HFFc6 (cell line): Measurements from ENCODE around the gene MARCHF3. TPM values are rescaled to one million over a fixed set of nuclear protein-coding genes. Genes with fewer than 3 reads are reported as not detected.

Experiments used
- DNase-seq: peaks from one replicate; pipeline ENCODE4 v3.0.0-alpha.2; 2018
- H3K27ac Mint-ChIP-seq: 2 replicates; pipeline ENCODE4 v1.8.0; 2020; ENCODE audit warnings: mild to moderate bottlenecking, mixed read lengths
- H3K27me3 Mint-ChIP-seq: 2 replicates; pipeline ENCODE4 v1.8.0; 2021; ENCODE audit warnings: mild to moderate bottlenecking, moderate library complexity, mixed read lengths; ENCODE audit not compliant: insufficient read depth
- H3K36me3 Mint-ChIP-seq: 2 replicates; pipeline ENCODE4 v1.8.0; 2021; ENCODE audit warnings: low read depth, mixed read lengths
- H3K4me1 Mint-ChIP-seq: 2 replicates; pipeline ENCODE4 v1.8.0; 2020; ENCODE audit warnings: low read depth, mixed read lengths
- H3K4me3 Mint-ChIP-seq: 2 replicates; pipeline ENCODE4 v1.8.0; 2020; ENCODE audit warnings: mild to moderate bottlenecking, moderate library complexity, mixed read lengths
- H3K9me3 Mint-ChIP-seq: 2 replicates; pipeline ENCODE4 v1.8.0; 2020; ENCODE audit warnings: mild to moderate bottlenecking, mixed read lengths
- CTCF ChIP-seq: fragments of 200-600 bp; sonication (generic); IDR thresholded peaks from 2 replicates; pipeline ENCODE4 v1.5.0; 2021; ENCODE audit warnings: antibody characterized with exemption, mild to moderate bottlenecking
- total RNA-seq, 6 experiments: library from RNA; stranded (reverse); fragmentation: NEBNext Ultra II Directional; extraction: Animal tissue kit (Norgen Biotek cat#: 25700); gene quantifications; 2 replicates in 1 of 6; 3 replicates in 5 of 6; pipeline ENCODE4 v1.2.3, GENCODE V29; 2021

Gene MARCHF3
- total RNA-seq, 6 experiments from 2014 or later: 12.3 to 17.8 (median 13.3) TPM

DNA sequence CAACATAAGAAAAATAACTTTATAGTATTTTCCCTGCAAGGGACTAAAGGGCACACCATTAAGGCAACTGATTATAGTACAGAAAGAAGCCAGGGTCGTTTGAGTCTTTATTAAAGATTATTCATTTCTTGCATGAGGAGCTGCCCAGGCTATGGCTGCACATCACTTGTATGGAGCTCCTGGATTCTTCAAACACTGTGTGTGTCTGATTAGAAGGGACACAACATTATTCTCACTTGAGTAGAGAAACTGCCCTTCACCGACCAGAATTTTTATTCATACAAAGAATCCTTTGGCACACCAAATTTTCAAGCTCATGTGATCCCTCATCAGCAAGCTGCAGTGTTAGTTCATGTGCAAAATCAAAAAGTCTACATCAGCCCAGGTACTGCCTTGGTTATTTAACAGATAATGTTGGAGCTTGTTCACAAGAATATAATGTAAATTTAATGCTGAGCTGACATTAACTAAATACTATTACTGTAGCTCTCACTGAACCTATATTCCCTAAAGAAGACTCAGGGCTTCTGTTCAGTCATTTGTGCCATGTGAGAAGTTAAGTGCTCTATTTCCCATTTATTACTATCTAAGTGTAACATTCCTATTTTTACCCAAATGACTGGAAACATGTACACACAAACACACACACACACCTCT lies 33.0 kb upstream of the MARCHF3 start:
- peaks cover 5% of the 10 kb centered on the region; the same call in 1 of the 2 replicates for H3K4me1 Mint-ChIP-seq
- peaks cover 3% of the 10 kb centered on the region for H3K27me3 Mint-ChIP-seq
- no peaks in the 10 kb centered on the region for H3K36me3 Mint-ChIP-seq
- H3K4me3 Mint-ChIP-seq: no peak overlapping the region
- no peak for DNase-seq
- TF ChIP-seq CTCF: no peak
- no peak overlapping the region for H3K27ac Mint-ChIP-seq
- H3K9me3 Mint-ChIP-seq: no peaks in the 10 kb centered on the region

DNA sequence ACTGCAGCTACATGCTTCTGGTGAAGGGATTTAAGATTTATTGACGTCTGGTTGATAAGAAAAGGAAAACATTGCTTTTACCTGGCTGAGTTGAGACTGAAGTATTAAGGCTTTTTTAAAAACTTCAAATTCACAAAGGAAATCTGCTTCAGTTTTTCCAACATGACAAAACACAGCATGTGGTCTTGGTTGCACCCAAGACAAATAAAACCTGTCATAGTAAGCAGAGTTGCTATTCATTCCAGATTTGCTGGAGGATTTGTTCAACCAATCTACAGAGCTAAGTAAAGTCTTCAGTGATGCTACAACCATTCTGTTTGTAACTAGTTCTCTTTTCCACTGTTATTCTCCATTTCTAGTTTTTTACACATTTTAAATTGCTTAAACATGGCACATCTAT lies 31.6 kb upstream of the MARCHF3 start:
- H3K4me3 Mint-ChIP-seq: no peak overlapping the region
- peaks cover 5% of the 10 kb centered on the region; the same call in 1 of the 2 replicates for H3K4me1 Mint-ChIP-seq
- no peak for DNase-seq
- peaks cover 3% of the 10 kb centered on the region for H3K27me3 Mint-ChIP-seq
- no peak for TF ChIP-seq CTCF
- H3K9me3 Mint-ChIP-seq: no peaks in the 10 kb centered on the region
- no peak overlapping the region for H3K27ac Mint-ChIP-seq
- no peaks in the 10 kb centered on the region for H3K36me3 Mint-ChIP-seq

DNA sequence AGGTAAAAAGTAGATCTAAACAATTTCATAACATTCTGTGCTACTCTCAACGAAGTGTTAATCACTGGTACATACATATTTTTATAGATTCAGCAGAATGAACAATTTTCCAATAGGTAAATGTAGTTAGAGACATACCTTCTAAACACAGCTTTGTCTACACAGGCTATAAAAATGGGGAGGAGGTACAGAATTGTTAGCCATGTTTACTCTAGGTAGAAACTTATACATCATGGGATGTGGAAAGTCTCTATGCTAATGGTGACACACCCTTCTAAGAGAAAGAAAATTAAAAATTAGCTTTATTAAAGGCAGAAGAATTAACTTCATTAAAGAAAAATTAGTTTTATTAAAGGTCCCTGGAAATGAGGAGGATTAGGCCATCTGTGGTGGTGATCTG lies 31.2 kb upstream of the MARCHF3 start:
- Mint-ChIP-seq H3K27ac (no peak overlapping the region), H3K4me1 (peaks cover 5% of the 10 kb centered on the region; the same call in 1 of the 2 replicates), H3K9me3 (no peaks in the 10 kb centered on the region), H3K4me3 (no peak overlapping the region), H3K27me3 (peaks cover 3% of the 10 kb centered on the region), H3K36me3 (no peaks in the 10 kb centered on the region)
- no peak for TF ChIP-seq CTCF
- no peak for DNase-seq

GRCh38 chr5:127060470-127060985 lies 30.2 kb upstream of the MARCHF3 start:
- Mint-ChIP-seq H3K27me3 (peaks cover 3% of the 10 kb centered on the region), H3K27ac (no peak overlapping the region), H3K4me3 (no peak overlapping the region), H3K4me1 (peaks cover 5% of the 10 kb centered on the region; the same call in 1 of the 2 replicates), H3K36me3 (no peaks in the 10 kb centered on the region; the same call in 1 of the 2 replicates), H3K9me3 (no peaks in the 10 kb centered on the region)
- no peak for DNase-seq
- TF ChIP-seq CTCF: no peak

- no peaks in the 10 kb centered on the region; the same call in 1 of the 2 replicates for H3K36me3 Mint-ChIP-seq
- H3K9me3 Mint-ChIP-seq: no peaks in the 10 kb centered on the region
Observed at GRCh38 chr5:127056896-127057295, 26.5 kb upstream of the MARCHF3 start.

More at GRCh38 chr5:127056896-127057295, 26.5 kb upstream of the MARCHF3 start:
- H3K27me3 Mint-ChIP-seq: peaks cover 5% of the 10 kb centered on the region
- H3K4me1 Mint-ChIP-seq: peaks cover 5% of the 10 kb centered on the region; the same call in 1 of the 2 replicates
- DNase-seq: no peak
- TF ChIP-seq CTCF: no peak
- no peak overlapping the region for H3K27ac Mint-ChIP-seq
- no peak overlapping the region for H3K4me3 Mint-ChIP-seq
